Muscle of leg (tissue), 11 donors: ENCODE data around the gene SMIM20. TPM values are rescaled to one million over a fixed set of nuclear protein-coding genes. Genes with fewer than 3 reads are reported as not detected.

Experiments
- DNase-seq: peaks from one replicate; pipeline ENCODE4 v3.0.0; 2013
- H3K27ac ChIP-seq: one replicate; pipeline ENCODE4 v1.5.1; 2013; ENCODE audit warnings: mild to moderate bottlenecking, low read length, control low read depth
- H3K27me3 ChIP-seq: one replicate; pipeline ENCODE4 v1.6.1; 2013; ENCODE audit warnings: low read length; ENCODE audit not compliant: control insufficient read depth, insufficient read depth
- H3K36me3 ChIP-seq: one replicate; pipeline ENCODE4 v1.6.1; 2013; ENCODE audit warnings: low read length; ENCODE audit not compliant: control insufficient read depth, insufficient read depth
- H3K4me1 ChIP-seq: one replicate; pipeline ENCODE4 v1.6.1; 2013; ENCODE audit warnings: low read length; ENCODE audit not compliant: control insufficient read depth, insufficient read depth
- H3K4me3 ChIP-seq: one replicate; pipeline ENCODE4 v1.5.1; 2013; ENCODE audit warnings: low read length, control low read depth
- H3K9me3 ChIP-seq: replicated peaks from 2 replicates; pipeline ENCODE4 v1.6.1; 2013; ENCODE audit warnings: low read depth, low read length; ENCODE audit not compliant: control insufficient read depth
- WGBS: methylation state at CpG from one replicate; pipeline ENCODE4 v1.1.5; 2013; ENCODE audit warnings: missing lambda C conversion rate; ENCODE audit not compliant: insufficient coverage; 5-methylcytosine and 5-hydroxymethylcytosine counted together
- polyA plus RNA-seq, 8 donors: library from polyadenylated mRNA; unstranded; fragments of 120-200 nt; gene quantifications; one replicate each; pipeline versions ENCODE4 v1.2.1 to v1.2.3, GENCODE V29; 2013; ENCODE audit warnings: inconsistent platforms in 1 of 8, low replicate concordance in 1 of 8; ENCODE audit not compliant: insufficient read length in 8 of 8, insufficient read depth in 1 of 8
- total RNA-seq: library from RNA; stranded (reverse); fragments of 120-200 nt; gene quantifications from one replicate; pipeline ENCODE4 v1.2.4, GENCODE V29; 2013

Gene SMIM20
- total and polyA plus RNA-seq, 9 donors: 34.8 to 52.6 (median 44.4) TPM

- H3K27ac ChIP-seq: no peak overlapping the region
- H3K27me3 ChIP-seq: no peaks in the 10 kb centered on the region
- no peak overlapping the region for H3K4me3 ChIP-seq
- H3K9me3 ChIP-seq: no peaks in the 10 kb centered on the region
- peaks cover 22% of the 10 kb centered on the region for H3K4me1 ChIP-seq
- WGBS: 31% methylated on average over 5 of the region's 6 CpGs
- no peak for DNase-seq
- H3K36me3 ChIP-seq: no peaks in the 10 kb centered on the region
These were observed 37.5 kb downstream of the SMIM20 start for GRCh38 chr4:25951390-25951952.

GRCh38 chr4:25953740-25954139 lies 39.7 kb downstream of the SMIM20 start:
- Histone ChIP-seq H3K27me3 (no peaks in the 10 kb centered on the region), H3K4me3 (no peak overlapping the region), H3K9me3 (no peaks in the 10 kb centered on the region), H3K4me1 (peaks cover 22% of the 10 kb centered on the region), H3K36me3 (no peaks in the 10 kb centered on the region), H3K27ac (no peak overlapping the region)
- 33% methylated on average over 3 of the region's 5 CpGs for WGBS
- DNase-seq: peak; percentile 86

GRCh38 chr4:25954293-25954904 lies 40.4 kb downstream of the SMIM20 start:
- no peak overlapping the region for H3K27ac ChIP-seq
- DNase-seq: no peak
- H3K27me3 ChIP-seq: no peaks in the 10 kb centered on the region
- 82% methylated on average over 11 of the region's 14 CpGs for WGBS
- H3K4me3 ChIP-seq: no peak overlapping the region
- H3K36me3 ChIP-seq: no peaks in the 10 kb centered on the region
- H3K4me1 ChIP-seq: peaks cover 22% of the 10 kb centered on the region
- no peaks in the 10 kb centered on the region for H3K9me3 ChIP-seq

GRCh38 chr4:25955705-25956104 lies 41.7 kb downstream of the SMIM20 start:
- 80% methylated on average over 1 of the region's 4 CpGs for WGBS

GRCh38 chr4:25956260-25956659 lies 42.2 kb downstream of the SMIM20 start:
- Histone ChIP-seq H3K27me3 (no peaks in the 10 kb centered on the region), H3K9me3 (no peaks in the 10 kb centered on the region), H3K4me1 (peaks cover 12% of the 10 kb centered on the region), H3K36me3 (no peaks in the 10 kb centered on the region), H3K27ac (no peak overlapping the region), H3K4me3 (no peak overlapping the region)
- WGBS: no CpG with 5 or more reads among the region's 1 CpG
- no peak for DNase-seq

More at GRCh38 chr4:25955705-25956104, 41.7 kb downstream of the SMIM20 start:
- DNase-seq: no peak
- Histone ChIP-seq H3K4me1 (peaks cover 17% of the 10 kb centered on the region), H3K27me3 (no peaks in the 10 kb centered on the region), H3K9me3 (no peaks in the 10 kb centered on the region), H3K4me3 (no peak overlapping the region), H3K36me3 (no peaks in the 10 kb centered on the region), H3K27ac (no peak overlapping the region)

GRCh38 chr4:25958110-25958509 lies 44.1 kb downstream of the SMIM20 start:
- Histone ChIP-seq H3K36me3 (no peaks in the 10 kb centered on the region), H3K9me3 (no peaks in the 10 kb centered on the region), H3K4me1 (peaks cover 9% of the 10 kb centered on the region), H3K27ac (no peak overlapping the region), H3K4me3 (no peak overlapping the region), H3K27me3 (no peaks in the 10 kb centered on the region)
- DNase-seq: peak; percentile 50
- WGBS: 60% methylated on average over 3 of the region's 8 CpGs

- no peaks in the 10 kb centered on the region for H3K9me3 ChIP-seq
- no peaks in the 10 kb centered on the region for H3K27me3 ChIP-seq
- DNase-seq: no peak
- no peaks in the 10 kb centered on the region for H3K36me3 ChIP-seq
- H3K4me1 ChIP-seq: no peaks in the 10 kb centered on the region
- WGBS: 93% methylated on average over 4 of the region's 7 CpGs
- H3K27ac ChIP-seq: no peak overlapping the region
- H3K4me3 ChIP-seq: no peak overlapping the region
These were observed 48.4 kb downstream of the SMIM20 start for GRCh38 chr4:25962393-25962792.

- no peaks in the 10 kb centered on the region for H3K27me3 ChIP-seq
- no peak overlapping the region for H3K4me3 ChIP-seq
- WGBS: 50% methylated on average over 1 of the region's 4 CpGs
- peaks cover 20% of the 10 kb centered on the region for H3K4me1 ChIP-seq
- DNase-seq: no peak
- H3K9me3 ChIP-seq: no peaks in the 10 kb centered on the region
- no peak overlapping the region for H3K27ac ChIP-seq
- H3K36me3 ChIP-seq: no peaks in the 10 kb centered on the region
These were observed 51.6 kb downstream of the SMIM20 start for GRCh38 chr4:25965629-25966028.

- H3K27ac ChIP-seq: no peak overlapping the region
- no CpG with 5 or more reads among the region's 3 CpGs for WGBS
- no peak for DNase-seq
These were observed 52.2 kb downstream of the SMIM20 start for GRCh38 chr4:25966171-25966570.

GRCh38 chr4:25969374-25970155 lies 55.5 kb downstream of the SMIM20 start:
- H3K9me3 ChIP-seq: no peaks in the 10 kb centered on the region
- peak overlapping the region; percentile 49 for H3K27ac ChIP-seq
- no peak for DNase-seq
- H3K4me1 ChIP-seq: peaks cover 33% of the 10 kb centered on the region
- WGBS: 80% methylated on average over 1 of the region's 13 CpGs
- H3K27me3 ChIP-seq: no peaks in the 10 kb centered on the region
- H3K36me3 ChIP-seq: no peaks in the 10 kb centered on the region
- H3K4me3 ChIP-seq: no peak overlapping the region

More at GRCh38 chr4:25966171-25966570, 52.2 kb downstream of the SMIM20 start:
- H3K36me3 ChIP-seq: no peaks in the 10 kb centered on the region
- no peak overlapping the region for H3K4me3 ChIP-seq
- peaks cover 24% of the 10 kb centered on the region for H3K4me1 ChIP-seq
- H3K9me3 ChIP-seq: no peaks in the 10 kb centered on the region
- H3K27me3 ChIP-seq: no peaks in the 10 kb centered on the region
